IMR-90 (cell line): ENCODE measurements around the gene PYY. TPM values are rescaled to one million over a fixed set of nuclear protein-coding genes. Genes with fewer than 3 reads are reported as not detected.

Experiments
- ATAC-seq: fragments of 200-7000 bp; cut with Tn5 transposase; 2 replicates; pipeline ENCODE4 v1.9.1; 2020; ENCODE audit warnings: low read depth, mild to moderate bottlenecking, moderate library complexity
- BruUV-seq: library from RNA; stranded (reverse); fragments of 400-500 nt; replicated peaks from 2 replicates; lab custom pipeline; 2021; lab: Mats Ljungman, UMichigan
- CTCF ChIA-PET: fragments of 300-600 bp; formaldehyde crosslinking; extraction: SDS; loops from one replicate; lab custom pipeline; 2021; ENCODE audit warnings: antibody characterized with exemption; lab: Yijun Ruan, JAX
- POLR2A ChIA-PET: fragments of 300-600 bp; sonication (Branson Sonifier 250); formaldehyde crosslinking; loops from one replicate; lab custom pipeline; 2022; ENCODE audit warnings: antibody characterized with exemption; ENCODE audit not compliant: unreplicated experiment; lab: Charles Lee
- DNase-seq: peaks from one replicate; pipeline ENCODE4 v3.0.0; 2013
- H2AFZ ChIP-seq: replicated peaks from 2 replicates; pipeline ENCODE3; 2013; ENCODE audit warnings: low read length, mild to moderate bottlenecking; ENCODE audit not compliant: poor library complexity
- H2AK5ac ChIP-seq: 2 replicates; pipeline ENCODE4 v1.6.1; 2013; ENCODE audit warnings: low read depth, low read length, inconsistent platforms
- H2AK9ac ChIP-seq: replicated peaks from 2 replicates; pipeline ENCODE3; 2013; ENCODE audit warnings: mild to moderate bottlenecking, low read depth, low read length, moderate library complexity; ENCODE audit not compliant: poor library complexity
- H2BK120ac ChIP-seq: 2 replicates; pipeline ENCODE4 v1.6.1; 2013; ENCODE audit warnings: low read depth, low read length, inconsistent platforms
- H2BK15ac ChIP-seq: 3 replicates; pipeline ENCODE4 v1.6.1; 2013; ENCODE audit warnings: low read depth, low read length, inconsistent platforms
- H2BK20ac ChIP-seq: 2 replicates; pipeline ENCODE4 v1.6.1; 2013; ENCODE audit warnings: low read depth, mild to moderate bottlenecking, inconsistent platforms, low read length, moderate library complexity
- H2BK5ac ChIP-seq: 2 replicates; pipeline ENCODE4 v1.6.1; 2013; ENCODE audit warnings: mild to moderate bottlenecking, low read depth, low read length, inconsistent platforms; ENCODE audit not compliant: poor library complexity, severe bottlenecking
- H3K14ac ChIP-seq: replicated peaks from 2 replicates; pipeline ENCODE4 v1.6.1; 2013; ENCODE audit warnings: low read depth, low read length, inconsistent platforms
- H3K18ac ChIP-seq: 2 replicates; pipeline ENCODE4 v1.6.1; 2013; ENCODE audit warnings: low read depth, low read length, control low read depth
- H3K23ac ChIP-seq: 2 replicates; pipeline ENCODE4 v1.6.1; 2013; ENCODE audit warnings: low read depth, low read length, inconsistent platforms
- H3K27ac ChIP-seq: 2 replicates; pipeline ENCODE4 v1.5.1; 2013; ENCODE audit warnings: mild to moderate bottlenecking, control low read depth, low read length; ENCODE audit not compliant: insufficient read depth
- H3K27me3 ChIP-seq: 2 replicates; pipeline ENCODE4 v1.6.1; 2013; ENCODE audit warnings: low read length; ENCODE audit not compliant: control insufficient read depth, insufficient read depth
- H3K36me3 ChIP-seq: 2 replicates; pipeline ENCODE4 v1.6.1; 2013; ENCODE audit warnings: low read length, mixed read lengths; ENCODE audit not compliant: control insufficient read depth, insufficient read depth
- H3K4ac ChIP-seq: 2 replicates; pipeline ENCODE4 v1.6.1; 2013; ENCODE audit warnings: low read depth, low read length, inconsistent platforms
- H3K4me1 ChIP-seq: 2 replicates; pipeline ENCODE4 v1.6.1; 2013; ENCODE audit warnings: low read length, mixed read lengths; ENCODE audit not compliant: control insufficient read depth, insufficient read depth
- H3K4me2 ChIP-seq: 2 replicates; pipeline ENCODE4 v1.6.1; 2013; ENCODE audit warnings: low read depth, mild to moderate bottlenecking, control low read depth, low read length, moderate library complexity
- H3K4me3 ChIP-seq: 2 replicates; pipeline ENCODE4 v1.5.1; 2013; ENCODE audit warnings: low read depth, mild to moderate bottlenecking, control low read depth, low read length, moderate library complexity; ENCODE audit not compliant: insufficient read depth
- H3K56ac ChIP-seq: 2 replicates; pipeline ENCODE4 v1.6.1; 2013; ENCODE audit warnings: low read length, inconsistent platforms; ENCODE audit not compliant: insufficient read depth; ENCODE audit errors: extremely low read depth
- H3K79me1 ChIP-seq, 2 experiments: 2 replicates each; pipeline ENCODE4 v1.6.1; 2013; ENCODE audit warnings: low read length in 2 of 2, inconsistent platforms in 1 of 2, low read depth in 1 of 2
- H3K9ac ChIP-seq: 2 replicates; pipeline ENCODE4 v1.6.1; 2013; ENCODE audit warnings: low read depth, low read length, control low read depth
- H3K9me1 ChIP-seq: 2 replicates; pipeline ENCODE4 v1.6.1; 2013; ENCODE audit warnings: low read length, inconsistent platforms; ENCODE audit not compliant: insufficient read depth
- H3K9me3 ChIP-seq: 2 replicates; pipeline ENCODE4 v1.6.1; 2013; ENCODE audit warnings: low read length; ENCODE audit not compliant: control insufficient read depth, insufficient read depth
- H4K20me1 ChIP-seq: 2 replicates; pipeline ENCODE4 v1.6.1; 2013; ENCODE audit warnings: low read length, inconsistent platforms; ENCODE audit not compliant: insufficient read depth
- H4K5ac ChIP-seq: 2 replicates; pipeline ENCODE4 v1.6.1; 2013; ENCODE audit warnings: mild to moderate bottlenecking, low read depth, low read length, control low read depth
- H4K8ac ChIP-seq, 2 experiments: 2 replicates each; pipeline ENCODE4 v1.6.1; 2013; ENCODE audit warnings: low read depth in 2 of 2, low read length in 2 of 2, control low read depth in 1 of 2, inconsistent platforms in 1 of 2
- H4K91ac ChIP-seq: 2 replicates; pipeline ENCODE4 v1.6.1; 2013; ENCODE audit warnings: low read depth, low read length, inconsistent platforms; ENCODE audit not compliant: insufficient read depth
- BHLHE40 ChIP-seq: fragments of 150-350 bp; IDR thresholded peaks from 2 replicates; pipeline ENCODE4 v1.6.1; 2016; ENCODE audit warnings: mild to moderate bottlenecking, low read depth, low read length
- CEBPB ChIP-seq: IDR thresholded peaks from 2 replicates; pipeline ENCODE4 v1.6.1; 2012; ENCODE audit warnings: low read depth, low read length, improper control_type of control experiment
- CHD1 ChIP-seq: IDR thresholded peaks from 2 replicates; pipeline ENCODE4 v1.6.1; 2012; ENCODE audit warnings: low read depth, low read length, improper control_type of control experiment
- CTCF ChIP-seq: conservative IDR thresholded peaks from 2 replicates; pipeline ENCODE4 v1.5.1; 2012; ENCODE audit warnings: mild to moderate bottlenecking, low read depth, low read length, improper control_type of control experiment
- ELK1 ChIP-seq: fragments of 150-350 bp; IDR thresholded peaks from 2 replicates; pipeline ENCODE4 v1.6.1; 2016; ENCODE audit warnings: low read depth, mild to moderate bottlenecking, low read length, moderate library complexity, borderline replicate concordance
- FOS ChIP-seq: fragments of 150-350 bp; IDR thresholded peaks from 2 replicates; pipeline ENCODE4 v1.6.1; 2016; ENCODE audit warnings: low read depth, low read length
- MAFK ChIP-seq: IDR thresholded peaks from 2 replicates; pipeline ENCODE4 v1.6.1; 2012; ENCODE audit warnings: low read depth, low read length, improper control_type of control experiment
- MAZ ChIP-seq: IDR thresholded peaks from 2 replicates; pipeline ENCODE4 v1.6.1; 2012; ENCODE audit warnings: low read depth, mild to moderate bottlenecking, low read length, improper control_type of control experiment, moderate library complexity, borderline replicate concordance
- MXI1 ChIP-seq: IDR thresholded peaks from 2 replicates; pipeline ENCODE4 v1.6.1; 2012; ENCODE audit warnings: low read depth, mild to moderate bottlenecking, low read length, moderate library complexity, borderline replicate concordance
- NFE2L2 ChIP-seq: fragments of 150-350 bp; IDR thresholded peaks from 2 replicates; pipeline ENCODE4 v1.6.1; 2016; ENCODE audit warnings: low read depth, mild to moderate bottlenecking, low read length
- POLR2A ChIP-seq: IDR thresholded peaks from 2 replicates; pipeline ENCODE4 v1.6.1; 2012; ENCODE audit warnings: mild to moderate bottlenecking, low read depth, low read length
- RAD21 ChIP-seq: IDR thresholded peaks from 2 replicates; pipeline ENCODE4 v1.6.1; 2012; ENCODE audit warnings: low read length, improper control_type of control experiment
- RCOR1 ChIP-seq: IDR thresholded peaks from 2 replicates; pipeline ENCODE4 v1.6.1; 2012; ENCODE audit warnings: mild to moderate bottlenecking, low read length, improper control_type of control experiment; ENCODE audit not compliant: insufficient replicate concordance
- RFX5 ChIP-seq: IDR thresholded peaks from 2 replicates; pipeline ENCODE4 v1.8.0; 2012; ENCODE audit warnings: low read depth, mild to moderate bottlenecking, low read length, moderate library complexity
- SMC3 ChIP-seq: fragments of 150-350 bp; IDR thresholded peaks from 2 replicates; pipeline ENCODE4 v1.6.1; 2016; ENCODE audit warnings: low read depth, mild to moderate bottlenecking, antibody characterized with exemption, low read length, moderate library complexity
- USF2 ChIP-seq: fragments of 150-350 bp; IDR thresholded peaks from 2 replicates; pipeline ENCODE4 v1.6.1; 2017; ENCODE audit warnings: mild to moderate bottlenecking, antibody characterized with exemption, low read length, low read depth
- WGBS, 2 experiments: methylation state at CpG; one replicate each; pipeline versions ENCODE4 v1.1.5 to v1.1.7; 2013; ENCODE audit warnings: missing lambda C conversion rate in 2 of 2; ENCODE audit not compliant: insufficient read length in 1 of 2; ENCODE audit errors: extremely low coverage in 2 of 2; 5-methylcytosine and 5-hydroxymethylcytosine counted together
- dilution Hi-C: fragments of 300-500 bp; cut with HindIII; formaldehyde crosslinking; loops from one replicate; pipeline ENCODE4 v1.14.3; 2018; ENCODE audit warnings: low sequenced_read_pairs; ENCODE audit not compliant: unreplicated experiment
- in situ Hi-C: fragments of 300-500 bp; cut with MboI; formaldehyde crosslinking; loops from 3 replicates; pipeline ENCODE4 v1.14.3; 2019; ENCODE audit warnings: low sequenced_read_pairs, inconsistent platforms, mixed read lengths
- intact Hi-C: fragments of 100-400 bp; cut with micrococcal nuclease; formaldehyde crosslinking; loops from 2 replicates; pipeline ENCODE4 v1.10.0; 2022
- polyA plus RNA-seq, 3 experiments: library from polyadenylated mRNA; depleted of rRNA; stranded (reverse); fragments of >200 nt; gene quantifications; 2 replicates each; pipeline ENCODE4 v1.2.3, GENCODE V29; 2012; ENCODE audit warnings: low replicate concordance in 1 of 3
- total RNA-seq: library from RNA; depleted of rRNA; stranded (reverse); fragments of >200 nt; gene quantifications from 2 replicates; pipeline ENCODE4 v1.2.3, GENCODE V29; 2012

The PYY gene
- total and polyA plus RNA-seq, 2 of the 4 experiments (the other 2 are of a cell fraction), result not detected

GRCh38 chr17:43970366-43970765 is 16.6 kb upstream of the PYY start:
- peaks cover 36% of the 10 kb centered on the region for H3K27me3 ChIP-seq
- H2AK5ac ChIP-seq, result no peak overlapping the region
- TF ChIP-seq ELK1, result no peak
- no peak for TF ChIP-seq RFX5
- TF ChIP-seq RCOR1, result no peak
- no peak for TF ChIP-seq MXI1
- no peak for TF ChIP-seq BHLHE40
- no peak for TF ChIP-seq POLR2A
- TF ChIP-seq RAD21, result no peak
- no peak for TF ChIP-seq NFE2L2
- no peak for TF ChIP-seq SMC3
- no peak for TF ChIP-seq CTCF
- no peak for TF ChIP-seq USF2
- TF ChIP-seq FOS, result no peak
- TF ChIP-seq CHD1, result no peak
- TF ChIP-seq MAZ, result no peak
- TF ChIP-seq CEBPB, result no peak
- TF ChIP-seq MAFK, result no peak
- H3K14ac ChIP-seq, result no peak overlapping the region
- DNase-seq, result no peak
- H3K23ac ChIP-seq, result no peak overlapping the region
- no peak overlapping the region for H3K56ac ChIP-seq
- H3K79me1 ChIP-seq, result no peaks in the 10 kb centered on the region
- H3K9ac ChIP-seq, result no peak overlapping the region
- no peak overlapping the region for H2BK5ac ChIP-seq
- ChIA-PET POLR2A (no interaction called here), CTCF (interaction anchor here (0.6 to 0.7 kb wide), 2 partner anchors 10 to 30 kb away, joined by 3 to 6 read pairs; no protein-coding TSS in a partner anchor)
- H3K9me3 ChIP-seq, result no peaks in the 10 kb centered on the region
- H2BK20ac ChIP-seq, result no peak overlapping the region
- no TSS peak for BruUV-seq
- in situ Hi-C loops, result no loop called here
- H4K91ac ChIP-seq, result no peak overlapping the region
- WGBS, 2 experiments, result no CpG with 5 or more reads among the region's 4 CpGs
- no peaks in the 10 kb centered on the region for H3K4me1 ChIP-seq
- H2AFZ ChIP-seq, result no peak overlapping the region
- no peak overlapping the region for H2AK9ac ChIP-seq
- H2BK15ac ChIP-seq, result no peak overlapping the region
- intact Hi-C loops, result no loop called here
- no peaks in the 10 kb centered on the region; the same call in 1 of the 2 replicates for H4K20me1 ChIP-seq
- no peaks in the 10 kb centered on the region for H3K9me1 ChIP-seq
- no peak for ATAC-seq
- no peak overlapping the region for H3K4me2 ChIP-seq
- H3K4me3 ChIP-seq, result no peak overlapping the region
- dilution Hi-C loops, result no loop called here
- no peak overlapping the region for H4K8ac ChIP-seq
- H2BK120ac ChIP-seq, result no peak overlapping the region
- no peak overlapping the region for H3K27ac ChIP-seq
- H3K36me3 ChIP-seq, result no peaks in the 10 kb centered on the region
- no peak overlapping the region for H3K18ac ChIP-seq
- H4K5ac ChIP-seq, result no peak overlapping the region
- no peak overlapping the region for H3K4ac ChIP-seq
